HepG2 (cell line): Measurements from ENCODE around the gene GNPNAT1. TPM values are rescaled to one million over a fixed set of nuclear protein-coding genes. Genes with fewer than 3 reads are reported as not detected.

ENCODE experiments used
- AGO2 ChIP-seq: fragments of 200-400 bp; formaldehyde crosslinking; optimal IDR thresholded peaks from 2 replicates; pipeline ENCODE3; 2017; ENCODE audit warnings: mild to moderate bottlenecking, low read depth, low read length, moderate library complexity
- CBX1 ChIP-seq: IDR thresholded peaks from one replicate; pipeline ENCODE4 v1.6.1; 2016; ENCODE audit warnings: antibody characterized with exemption, low read depth
- CREBL2 ChIP-seq: sonication (generic); formaldehyde crosslinking; IDR thresholded peaks from 2 replicates; pipeline ENCODE4 v1.8.1; 2023; ENCODE audit warnings: missing genetic modification reagents, mild to moderate bottlenecking, borderline replicate concordance
- HNF4G ChIP-seq, 2 experiments: sonication (generic) in 1 of 2; formaldehyde crosslinking in 1 of 2; IDR thresholded peaks; 2 replicates each; pipeline versions ENCODE4 v1.4.0 to v1.6.1; 2011 to 2020; ENCODE audit warnings: borderline replicate concordance in 2 of 2, low read depth in 2 of 2, mild to moderate bottlenecking in 2 of 2, low read length in 1 of 2, missing genetic modification reagents in 1 of 2, moderate library complexity in 1 of 2
- IRF1 ChIP-seq: sonication (generic); formaldehyde crosslinking; IDR thresholded peaks from 2 replicates; pipeline ENCODE4 v1.4.0; 2020; ENCODE audit warnings: low read depth, mild to moderate bottlenecking, missing genetic modification reagents
- KAT8 ChIP-seq: IDR thresholded peaks from 2 replicates; pipeline ENCODE4 v1.6.1; 2016; ENCODE audit warnings: missing genetic modification reagents, missing compliant biosample characterization
- NFAT5 ChIP-seq: sonication (generic); formaldehyde crosslinking; IDR thresholded peaks from 2 replicates; pipeline ENCODE4 v1.4.0; 2020; ENCODE audit warnings: missing genetic modification reagents
- PATZ1 ChIP-seq: sonication (generic); formaldehyde crosslinking; IDR thresholded peaks from 2 replicates; pipeline ENCODE4 v1.4.0; 2020; ENCODE audit warnings: missing genetic modification reagents
- PRDM15 ChIP-seq: sonication (generic); formaldehyde crosslinking; IDR thresholded peaks from 2 replicates; pipeline ENCODE4 v1.4.0; 2020; ENCODE audit warnings: missing genetic modification reagents
- SPEN ChIP-seq: sonication (generic); formaldehyde crosslinking; IDR thresholded peaks from 2 replicates; pipeline ENCODE4 v1.5.1; 2020; ENCODE audit warnings: low read depth, mild to moderate bottlenecking, missing genetic modification reagents
- SRY ChIP-seq: sonication (generic); formaldehyde crosslinking; IDR thresholded peaks from 2 replicates; pipeline ENCODE4 v1.8.0; 2022; ENCODE audit warnings: mild to moderate bottlenecking, missing genetic modification reagents
- ZFP82 ChIP-seq: sonication (generic); formaldehyde crosslinking; IDR thresholded peaks from 2 replicates; pipeline ENCODE4 v1.5.1; 2020; ENCODE audit warnings: mild to moderate bottlenecking, missing genetic modification reagents, borderline replicate concordance
- ZNF207 ChIP-seq: fragments of 450-650 bp; IDR thresholded peaks from 2 replicates; pipeline ENCODE4 v1.6.1; 2016; ENCODE audit warnings: antibody characterized with exemption, borderline replicate concordance
- ZNF3 ChIP-seq: IDR thresholded peaks from 2 replicates; pipeline ENCODE4 v1.7.0; 2017; ENCODE audit warnings: inconsistent platforms
- polyA plus RNA-seq, 8 experiments: library from polyadenylated mRNA; depleted of rRNA in 3 of 8; stranded (reverse) in 7 of 8; unstranded in 1 of 8; fragments of >200 nt; fragmentation: Illumina TruSeq in 4 of 8; extraction: Trizol in 4 of 8; gene quantifications; 2 replicates each; pipeline versions ENCODE4 v1.2.1 to v1.2.3, GENCODE V29; 2011 to 2016; ENCODE audit warnings: low read depth in 4 of 8, missing spikeins in 1 of 8, mixed read lengths in 1 of 8; ENCODE audit not compliant: insufficient read depth in 1 of 8
- total RNA-seq, 5 experiments: library from RNA; depleted of rRNA; stranded (reverse); fragments of >200 nt; fragmentation: Illumina TruSeq; extraction: Trizol; gene quantifications; 2 replicates each; pipeline ENCODE4 v1.2.3, GENCODE V29; 2016; ENCODE audit warnings: low read depth in 1 of 5

Gene GNPNAT1
- total and polyA plus RNA-seq, 2 of the 13 experiments (the other 11 are each of a cell fraction or from before 2014, with no cell fraction given): 38.3 to 54.9 TPM

- TF ChIP-seq NFAT5: peak; percentile 76; the same call in 1 of the 2 replicates
- peak; percentile 82 for TF ChIP-seq SRY (CRISPR knock-in tag)
- peak; percentile 81 for TF ChIP-seq IRF1 (CRISPR knock-in tag)
- peak; percentile 70 for TF ChIP-seq PATZ1 (CRISPR knock-in tag)
- TF ChIP-seq KAT8 (CRISPR knock-in tag): peak; percentile 69; the same call in 1 of the 2 replicates
- no peak for TF ChIP-seq ZNF207
- 0 out of 2 replicates have a peak, but pooled peaks have one; percentile 21 for TF ChIP-seq CREBL2
- TF ChIP-seq ZNF3 (CRISPR knock-in tag): no peak
- peak; percentile 93 for TF ChIP-seq SPEN (CRISPR knock-in tag)
- no peak for TF ChIP-seq ZFP82 (CRISPR knock-in tag)
- peak; percentile 50 for TF ChIP-seq CBX1
- TF ChIP-seq HNF4G (IDR thresholded peaks at IDR 0.05; ENCODE audit: borderline replicate concordance, low read depth, low read length): 0 out of 2 replicates have a peak, but pooled peaks have one; percentile 24
- no peak for TF ChIP-seq HNF4G (CRISPR knock-in tag; IDR thresholded peaks at IDR 0.05; ENCODE audit: borderline replicate concordance, low read depth)
- peak; percentile 80 for TF ChIP-seq AGO2
- peak; percentile 86 for TF ChIP-seq PRDM15 (CRISPR knock-in tag)
Observed at GRCh38 chr14:52791223-52792096, at the start of gene GNPNAT1 (continued).
